ENCODE measurements around the gene NPRL2.
A peak's percentile ranks its signal among the peaks of the same experiment; 100 is the strongest.

NPRL2 gene

DNA sequence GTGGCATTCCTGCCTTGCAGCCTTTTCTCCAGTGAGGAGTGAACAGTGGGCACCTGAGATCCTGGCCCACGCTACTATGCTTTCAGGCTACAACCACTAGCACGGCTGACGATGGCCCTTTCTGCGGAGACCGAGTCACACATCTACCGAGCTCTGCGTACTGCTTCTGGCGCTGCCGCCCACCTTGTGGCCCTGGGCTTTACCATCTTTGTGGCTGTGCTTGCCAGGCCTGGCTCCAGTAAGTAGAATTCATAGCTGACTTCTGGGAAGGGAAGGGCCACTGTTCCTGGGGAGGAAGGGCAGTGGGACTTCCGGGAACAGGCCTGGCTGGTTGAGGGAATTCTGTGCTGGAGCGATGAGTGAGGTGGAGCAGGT lies 735 bp upstream of the NPRL2 start:
- Histone ChIP-seq H2AFZ (ENCODE audit: low read depth, low read length, severe bottlenecking) (no peak overlapping the region), H3K4me3 (ENCODE audit: insufficient read depth, low read length, poor library complexity, severe bottlenecking) (peak overlapping the region; percentile 75), H3K4me2 (ENCODE audit: low read depth, low read length, poor library complexity, severe bottlenecking) (peak overlapping the region; percentile 95), H3K27me3 (ENCODE audit: low read length) (no peaks in the 10 kb centered on the region), H3K36me3 (ENCODE audit: low read length) (no peaks in the 10 kb centered on the region), H3K9me2 (replicated peaks; ENCODE audit: insufficient read depth, low read length) (no peaks in the 10 kb centered on the region), H3K27ac (ENCODE audit: low read depth, low read length) (no peak overlapping the region), H3K9me3 (ENCODE audit: insufficient read depth, low read length) (no peaks in the 10 kb centered on the region), H3F3A (ENCODE audit: insufficient read depth) (no peaks in the 10 kb centered on the region; the same call in 1 of the 2 replicates), H3K9ac (ENCODE audit: low read length) (peak overlapping the region; percentile 81), H4K20me1 (ENCODE audit: low read depth, low read length) (no peaks in the 10 kb centered on the region), H3K79me2 (ENCODE audit: insufficient read depth, low read length) (peaks cover 16% of the 10 kb centered on the region)
- TF ChIP-seq, protein P1, sequence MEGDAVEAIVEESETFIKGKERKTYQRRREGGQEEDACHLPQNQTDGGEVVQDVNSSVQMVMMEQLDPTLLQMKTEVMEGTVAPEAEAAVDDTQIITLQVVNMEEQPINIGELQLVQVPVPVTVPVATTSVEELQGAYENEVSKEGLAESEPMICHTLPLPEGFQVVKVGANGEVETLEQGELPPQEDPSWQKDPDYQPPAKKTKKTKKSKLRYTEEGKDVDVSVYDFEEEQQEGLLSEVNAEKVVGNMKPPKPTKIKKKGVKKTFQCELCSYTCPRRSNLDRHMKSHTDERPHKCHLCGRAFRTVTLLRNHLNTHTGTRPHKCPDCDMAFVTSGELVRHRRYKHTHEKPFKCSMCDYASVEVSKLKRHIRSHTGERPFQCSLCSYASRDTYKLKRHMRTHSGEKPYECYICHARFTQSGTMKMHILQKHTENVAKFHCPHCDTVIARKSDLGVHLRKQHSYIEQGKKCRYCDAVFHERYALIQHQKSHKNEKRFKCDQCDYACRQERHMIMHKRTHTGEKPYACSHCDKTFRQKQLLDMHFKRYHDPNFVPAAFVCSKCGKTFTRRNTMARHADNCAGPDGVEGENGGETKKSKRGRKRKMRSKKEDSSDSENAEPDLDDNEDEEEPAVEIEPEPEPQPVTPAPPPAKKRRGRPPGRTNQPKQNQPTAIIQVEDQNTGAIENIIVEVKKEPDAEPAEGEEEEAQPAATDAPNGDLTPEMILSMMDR (IDR thresholded peaks at IDR 0.05; ENCODE audit: insufficient read depth, low read length, poor library complexity, severe bottlenecking), result no peak
- TF ChIP-seq EZH2phosphoT487 (conservative IDR thresholded peaks at IDR 0.05; ENCODE audit: low read length), result no peak

DNA sequence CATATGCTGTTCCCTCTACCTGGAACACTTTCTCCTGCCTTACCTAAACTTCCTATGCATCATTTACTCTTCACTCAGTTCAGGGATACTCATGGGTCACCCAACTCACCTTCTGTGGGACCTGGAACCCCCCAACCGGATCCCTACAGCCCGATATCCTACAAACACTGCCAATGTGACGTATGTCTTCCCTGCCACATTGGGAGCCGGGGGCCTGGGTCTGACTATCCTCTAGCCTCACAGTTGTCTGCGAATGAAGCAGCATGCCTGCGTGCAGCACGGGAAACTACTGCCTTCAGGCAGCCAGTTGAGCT lies 405 bp downstream of the NPRL2 start:
- Histone ChIP-seq H4K20me1 (ENCODE audit: low read depth, low read length) (no peaks in the 10 kb centered on the region), H3K4me2 (ENCODE audit: low read depth, low read length, poor library complexity, severe bottlenecking) (peak overlapping the region; percentile 95), H3F3A (ENCODE audit: insufficient read depth) (no peaks in the 10 kb centered on the region; the same call in 1 of the 2 replicates), H3K79me2 (ENCODE audit: insufficient read depth, low read length) (peaks cover 16% of the 10 kb centered on the region), H3K27me3 (ENCODE audit: low read length) (no peaks in the 10 kb centered on the region), H3K9ac (ENCODE audit: low read length) (peak overlapping the region; percentile 81), H3K4me3 (ENCODE audit: insufficient read depth, low read length, poor library complexity, severe bottlenecking) (peak overlapping the region; percentile 75), H3K9me3 (ENCODE audit: insufficient read depth, low read length) (no peaks in the 10 kb centered on the region), H3K9me2 (replicated peaks; ENCODE audit: insufficient read depth, low read length) (no peaks in the 10 kb centered on the region), H3K27ac (ENCODE audit: low read depth, low read length) (peak overlapping the region; percentile 81; the same call in 1 of the 2 replicates), H2AFZ (ENCODE audit: low read depth, low read length, severe bottlenecking) (peak overlapping the region; percentile 40), H3K36me3 (ENCODE audit: low read length) (no peaks in the 10 kb centered on the region)
- no peak for TF ChIP-seq EZH2phosphoT487 (conservative IDR thresholded peaks at IDR 0.05; ENCODE audit: low read length)
- TF ChIP-seq, protein P1 (IDR thresholded peaks at IDR 0.05; ENCODE audit: insufficient read depth, low read length, poor library complexity, severe bottlenecking), result no peak

DNA sequence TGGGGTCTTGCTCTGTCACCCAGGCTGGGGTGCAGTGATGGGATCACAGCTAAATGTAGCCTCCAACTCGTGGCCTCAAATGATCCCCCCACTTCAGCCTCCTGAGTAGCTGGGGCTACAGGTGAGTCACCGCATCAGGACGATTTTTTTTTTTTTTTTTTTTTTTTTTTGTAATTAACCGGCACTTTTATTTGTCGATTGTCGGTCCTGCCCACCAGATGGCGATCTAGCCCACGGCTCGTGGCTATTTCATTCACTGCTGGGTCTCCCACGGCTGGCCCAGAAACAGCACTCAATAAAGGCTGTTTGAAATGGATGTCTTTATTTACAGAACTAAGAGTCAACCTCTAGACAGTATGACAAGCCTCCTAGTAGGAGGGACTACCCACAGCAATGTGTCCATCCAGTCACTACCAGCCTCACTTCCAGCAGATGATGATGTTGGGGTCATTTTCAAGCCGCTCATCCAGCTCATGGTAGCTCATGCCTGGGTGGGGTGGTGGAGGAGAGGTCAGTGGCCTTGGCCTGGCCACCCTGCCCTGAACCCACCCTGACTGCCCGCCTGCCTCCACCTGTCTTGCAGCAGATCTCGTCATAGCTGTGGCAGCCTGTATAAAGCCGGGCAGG lies 3.3 kb downstream of the NPRL2 start:
- H3K4me2 ChIP-seq (ENCODE audit: low read depth, low read length, poor library complexity, severe bottlenecking), result no peak overlapping the region
- no peak overlapping the region for H3K4me3 ChIP-seq (ENCODE audit: insufficient read depth, low read length, poor library complexity, severe bottlenecking)
- no peaks in the 10 kb centered on the region for H3K9me2 ChIP-seq (replicated peaks; ENCODE audit: insufficient read depth, low read length)
- H3F3A ChIP-seq (ENCODE audit: insufficient read depth), result no peaks in the 10 kb centered on the region
- H4K20me1 ChIP-seq (ENCODE audit: low read depth, low read length), result no peaks in the 10 kb centered on the region
- no peaks in the 10 kb centered on the region for H3K27me3 ChIP-seq (ENCODE audit: low read length)
- peaks cover 16% of the 10 kb centered on the region for H3K79me2 ChIP-seq (ENCODE audit: insufficient read depth, low read length)
- H3K27ac ChIP-seq (ENCODE audit: low read depth, low read length), result no peak overlapping the region
- H3K9ac ChIP-seq (ENCODE audit: low read length), result no peak overlapping the region
- no peaks in the 10 kb centered on the region for H3K36me3 ChIP-seq (ENCODE audit: low read length)
- no peak for TF ChIP-seq EZH2phosphoT487 (conservative IDR thresholded peaks at IDR 0.05; ENCODE audit: low read length)
- TF ChIP-seq, protein P1 (IDR thresholded peaks at IDR 0.05; ENCODE audit: insufficient read depth, low read length, poor library complexity, severe bottlenecking), result peak; percentile 63
- H3K9me3 ChIP-seq (ENCODE audit: insufficient read depth, low read length), result no peaks in the 10 kb centered on the region
- no peak overlapping the region for H2AFZ ChIP-seq (ENCODE audit: low read depth, low read length, severe bottlenecking)

All from SU-DHL-6 (cell line).